Neural crest cell (in vitro differentiated cells): ENCODE results near the gene RAI1. TPM values are rescaled to one million over a fixed set of nuclear protein-coding genes. Genes with fewer than 3 reads are reported as not detected.

ENCODE experiments used
- DNase-seq: peaks from one replicate; pipeline ENCODE4 v3.0.0; 2021; ENCODE audit warnings: low read depth, mixed read lengths, low spot score
- H3K27ac Mint-ChIP-seq: one replicate; pipeline ENCODE4 v1.8.0; 2021; ENCODE audit warnings: mild to moderate bottlenecking, mixed read lengths; ENCODE audit not compliant: unreplicated experiment
- H3K27me3 Mint-ChIP-seq: 2 replicates; pipeline ENCODE4 v1.8.0; 2021; ENCODE audit warnings: low read depth, mild to moderate bottlenecking, mixed read lengths
- H3K36me3 Mint-ChIP-seq: 2 replicates; pipeline ENCODE4 v1.8.0; 2021; ENCODE audit warnings: low read depth, mild to moderate bottlenecking, mixed read lengths
- H3K4me1 Mint-ChIP-seq: 2 replicates; pipeline ENCODE4 v1.8.0; 2021; ENCODE audit warnings: mixed read lengths
- H3K4me3 Mint-ChIP-seq: one replicate; pipeline ENCODE4 v1.8.0; 2021; ENCODE audit warnings: mild to moderate bottlenecking, mixed read lengths
- H3K9me3 Mint-ChIP-seq: 2 replicates; pipeline ENCODE4 v1.8.0; 2021; ENCODE audit warnings: mixed read lengths
- total RNA-seq: library from RNA; stranded (reverse); gene quantifications from 2 replicates; pipeline ENCODE4 v1.2.1, GENCODE V29; 2021
- TF ChIP-seq, protein P1 (sequence below): fragments of 200-600 bp; sonication (generic); conservative IDR thresholded peaks from 2 replicates; pipeline ENCODE4 v1.5.0; 2021; ENCODE audit warnings: antibody characterized with exemption, mild to moderate bottlenecking

The RAI1 gene
- total RNA-seq, 1 donor from 2014 or later: 54.0 TPM

DNA sequence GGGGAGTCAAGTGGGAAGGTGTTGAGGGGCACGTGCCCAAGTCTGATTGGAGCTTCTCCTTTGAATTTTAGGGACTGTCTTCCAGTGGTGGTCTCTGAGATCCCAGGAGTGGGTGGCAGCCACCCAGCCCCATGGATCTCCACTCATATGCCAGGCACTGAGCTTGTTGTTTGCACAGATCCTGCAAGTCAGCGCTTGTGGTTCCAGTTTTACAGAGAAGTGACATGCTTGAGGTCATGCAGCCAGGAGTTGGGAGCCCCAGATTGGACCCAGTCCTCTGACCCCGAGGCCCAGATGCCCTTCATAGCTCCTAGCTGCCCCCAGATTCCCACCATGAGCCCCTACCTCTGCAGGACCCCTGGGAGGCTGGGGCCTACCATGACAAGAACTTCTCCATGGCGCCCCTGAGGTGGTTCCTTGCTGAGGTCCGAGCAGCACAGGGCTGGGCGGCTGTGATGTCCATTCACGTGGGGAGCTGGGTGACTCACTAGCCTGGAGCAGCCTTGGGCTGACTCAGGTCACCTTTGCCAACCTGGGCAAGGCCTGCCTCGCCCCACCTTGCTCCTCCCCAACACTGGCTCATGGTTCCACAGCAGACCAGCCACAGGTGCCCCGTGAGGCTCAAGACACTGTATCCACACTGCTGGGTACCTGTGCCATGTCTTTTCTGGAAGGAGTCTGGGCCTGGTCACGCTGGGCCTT is 47.4 kb downstream of the RAI1 start:
- no peaks in the 10 kb centered on the region for H3K9me3 Mint-ChIP-seq
- TF ChIP-seq, protein P1, sequence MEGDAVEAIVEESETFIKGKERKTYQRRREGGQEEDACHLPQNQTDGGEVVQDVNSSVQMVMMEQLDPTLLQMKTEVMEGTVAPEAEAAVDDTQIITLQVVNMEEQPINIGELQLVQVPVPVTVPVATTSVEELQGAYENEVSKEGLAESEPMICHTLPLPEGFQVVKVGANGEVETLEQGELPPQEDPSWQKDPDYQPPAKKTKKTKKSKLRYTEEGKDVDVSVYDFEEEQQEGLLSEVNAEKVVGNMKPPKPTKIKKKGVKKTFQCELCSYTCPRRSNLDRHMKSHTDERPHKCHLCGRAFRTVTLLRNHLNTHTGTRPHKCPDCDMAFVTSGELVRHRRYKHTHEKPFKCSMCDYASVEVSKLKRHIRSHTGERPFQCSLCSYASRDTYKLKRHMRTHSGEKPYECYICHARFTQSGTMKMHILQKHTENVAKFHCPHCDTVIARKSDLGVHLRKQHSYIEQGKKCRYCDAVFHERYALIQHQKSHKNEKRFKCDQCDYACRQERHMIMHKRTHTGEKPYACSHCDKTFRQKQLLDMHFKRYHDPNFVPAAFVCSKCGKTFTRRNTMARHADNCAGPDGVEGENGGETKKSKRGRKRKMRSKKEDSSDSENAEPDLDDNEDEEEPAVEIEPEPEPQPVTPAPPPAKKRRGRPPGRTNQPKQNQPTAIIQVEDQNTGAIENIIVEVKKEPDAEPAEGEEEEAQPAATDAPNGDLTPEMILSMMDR: no peak
- H3K4me3 Mint-ChIP-seq: no peak overlapping the region
- H3K27ac Mint-ChIP-seq: peak overlapping the region; percentile 22
- H3K36me3 Mint-ChIP-seq: no peaks in the 10 kb centered on the region
- H3K27me3 Mint-ChIP-seq: no peaks in the 10 kb centered on the region
- DNase-seq: no peak
- H3K4me1 Mint-ChIP-seq: peaks cover 62% of the 10 kb centered on the region

- no peak for DNase-seq
- Mint-ChIP-seq H3K4me3 (peak overlapping the region; percentile 5), H3K9me3 (no peaks in the 10 kb centered on the region), H3K36me3 (no peaks in the 10 kb centered on the region), H3K4me1 (peaks cover 58% of the 10 kb centered on the region), H3K27ac (no peak overlapping the region), H3K27me3 (no peaks in the 10 kb centered on the region)
- TF ChIP-seq, protein P1: peak; percentile 70
These were observed 48.5 kb downstream of the RAI1 start for GRCh38 chr17:17729620-17730249.

- H3K27ac Mint-ChIP-seq: no peak overlapping the region
- peak overlapping the region; percentile 5 for H3K4me3 Mint-ChIP-seq
- DNase-seq: no peak
- H3K27me3 Mint-ChIP-seq: no peaks in the 10 kb centered on the region
- no peaks in the 10 kb centered on the region for H3K9me3 Mint-ChIP-seq
- H3K36me3 Mint-ChIP-seq: no peaks in the 10 kb centered on the region
- TF ChIP-seq, protein P1: no peak
- peaks cover 54% of the 10 kb centered on the region for H3K4me1 Mint-ChIP-seq
These were observed 49.1 kb downstream of the RAI1 start for GRCh38 chr17:17730250-17730935.

DNA sequence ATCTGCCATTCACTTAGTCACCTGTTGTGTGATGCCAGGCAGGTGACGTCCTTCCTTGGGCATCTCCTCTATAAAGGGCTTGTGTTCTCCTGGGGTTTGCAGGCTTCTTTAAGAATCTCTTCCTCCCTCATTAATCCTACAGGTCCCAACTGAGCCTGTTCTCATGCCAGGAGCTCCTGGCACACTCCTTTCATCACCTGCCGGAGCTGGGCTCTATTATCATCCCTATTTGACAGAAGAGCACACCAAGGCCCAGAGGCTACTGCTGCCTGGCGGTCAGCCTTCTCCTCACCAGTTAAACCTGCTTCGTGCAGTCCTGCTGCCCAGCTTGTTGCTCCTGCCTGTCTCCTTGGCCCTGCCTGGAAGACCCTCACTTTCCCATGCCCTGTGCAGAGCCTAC is 51.2 kb downstream of the RAI1 start:
- H3K27me3 Mint-ChIP-seq: no peaks in the 10 kb centered on the region
- H3K4me3 Mint-ChIP-seq: no peak overlapping the region
- TF ChIP-seq, protein P1: no peak
- no peaks in the 10 kb centered on the region for H3K9me3 Mint-ChIP-seq
- no peak for DNase-seq
- H3K36me3 Mint-ChIP-seq: no peaks in the 10 kb centered on the region
- H3K27ac Mint-ChIP-seq: no peak overlapping the region
- H3K4me1 Mint-ChIP-seq: peaks cover 50% of the 10 kb centered on the region

GRCh38 chr17:17732892-17733670 is 51.8 kb downstream of the RAI1 start:
- Mint-ChIP-seq H3K27me3 (no peaks in the 10 kb centered on the region), H3K9me3 (no peaks in the 10 kb centered on the region), H3K4me3 (peak overlapping the region; percentile 10), H3K27ac (no peak overlapping the region), H3K4me1 (peaks cover 46% of the 10 kb centered on the region), H3K36me3 (no peaks in the 10 kb centered on the region)
- DNase-seq: no peak
- TF ChIP-seq, protein P1: no peak
